K562 (cell line): ENCODE data around the gene FKRP. TPM values are rescaled to one million over a fixed set of nuclear protein-coding genes. Genes with fewer than 3 reads are reported as not detected.
A peak's percentile ranks its signal among the peaks of the same experiment; 100 is the strongest.

ENCODE experiments used
- BRD9 ChIP-seq: fragments of 450-650 bp; IDR thresholded peaks from 2 replicates; pipeline ENCODE4 v1.6.1; 2018; ENCODE audit warnings: low read depth; ENCODE audit not compliant: partially characterized antibody
- CHCHD3 ChIP-seq: fragments of 250-450 bp; sonication (Bioruptor Pico); IDR thresholded peaks from 2 replicates; pipeline ENCODE4 v2.1.2; 2022; ENCODE audit warnings: mild to moderate bottlenecking
- CREBBP ChIP-seq: IDR thresholded peaks from one replicate; pipeline ENCODE4 v1.6.1; 2012; ENCODE audit warnings: low read depth, mild to moderate bottlenecking, control low read depth, inconsistent platforms, low read length
- ETV1 ChIP-seq: fragments of 450-650 bp; conservative IDR thresholded peaks from 2 replicates; pipeline ENCODE4 v1.6.1; 2016; ENCODE audit warnings: missing genetic modification characterization, control low read depth, low read depth, missing compliant biosample characterization
- HNRNPL ChIP-seq: fragments of 200-400 bp; formaldehyde crosslinking; IDR thresholded peaks from 2 replicates; pipeline ENCODE4 v1.6.1; 2017; ENCODE audit warnings: low read depth, mild to moderate bottlenecking, low read length
- IRF2 ChIP-seq: sonication (generic); formaldehyde crosslinking; IDR thresholded peaks from 2 replicates; pipeline ENCODE4 v1.8.1; 2022; ENCODE audit warnings: mild to moderate bottlenecking, missing genetic modification reagents
- MCM2 ChIP-seq: fragments of 450-650 bp; IDR thresholded peaks from 2 replicates; pipeline ENCODE4 v1.6.1; 2017; ENCODE audit warnings: low read depth, mild to moderate bottlenecking
- NFE2 ChIP-seq: IDR thresholded peaks from 2 replicates; pipeline ENCODE4 v1.6.1; 2014; ENCODE audit warnings: antibody characterized with exemption, low read depth
- POLR2B ChIP-seq: fragments of 450-650 bp; IDR thresholded peaks from 2 replicates; pipeline ENCODE4 v1.6.1; 2018; ENCODE audit warnings: low read depth; ENCODE audit not compliant: partially characterized antibody
- POLR2G ChIP-seq: fragments of 200-400 bp; formaldehyde crosslinking; IDR thresholded peaks from 2 replicates; pipeline ENCODE4 v1.6.1; 2017; ENCODE audit warnings: low read depth, mild to moderate bottlenecking, antibody characterized with exemption, low read length, moderate library complexity
- PTBP1 ChIP-seq: fragments of 200-400 bp; formaldehyde crosslinking; IDR thresholded peaks from 2 replicates; pipeline ENCODE4 v1.6.1; 2017; ENCODE audit warnings: low read depth, low read length
- SMAD4 ChIP-seq: fragments of 250-450 bp; sonication (Bioruptor Pico); conservative IDR thresholded peaks from 2 replicates; pipeline ENCODE4 v1.8.0; 2021; ENCODE audit warnings: inconsistent platforms, mild to moderate bottlenecking, moderate library complexity
- ZNF41 ChIP-seq: fragments of 250-450 bp; sonication (Bioruptor Pico); conservative IDR thresholded peaks from 2 replicates; pipeline ENCODE4 v1.4.0; 2020; ENCODE audit warnings: mild to moderate bottlenecking
- polyA plus RNA-seq, 8 experiments: library from polyadenylated mRNA; depleted of rRNA in 4 of 8; stranded (reverse) in 5 of 8; unstranded in 3 of 8; fragments of >200 nt; fragmentation: Nextera tagmentation in 2 of 8; fragmentation: Illumina TruSeq in 1 of 8; extraction: Ambion mirVana in 2 of 8; extraction: Trizol in 1 of 8; gene quantifications; 2 replicates each; pipeline versions ENCODE4 v1.2.1 to v1.2.3, GENCODE V29; 2011 to 2014; ENCODE audit warnings: inconsistent platforms in 1 of 8, missing spikeins in 1 of 8
- total RNA-seq, 7 experiments: library from RNA; depleted of rRNA in 6 of 7; stranded (reverse); fragments of >200 nt in 6 of 7; fragmentation: Illumina TruSeq in 2 of 7; extraction: Trizol in 2 of 7; gene quantifications; 2 replicates each; pipeline versions ENCODE4 v1.2.1 to v1.2.3, GENCODE V29; 2011 to 2021; ENCODE audit warnings: low replicate concordance in 1 of 7
- TF ChIP-seq, protein P1 (sequence below): IDR thresholded peaks from 2 replicates; pipeline ENCODE4 v1.6.1; 2011; ENCODE audit warnings: borderline replicate concordance, low read depth, mild to moderate bottlenecking, moderate library complexity, low read length; ENCODE audit not compliant: insufficient read depth, poor library complexity, severe bottlenecking
- TF ChIP-seq, protein P2 (sequence below): fragments of 250-450 bp; sonication (Bioruptor Pico); IDR thresholded peaks from 2 replicates; pipeline ENCODE4 v1.9.0; 2021; ENCODE audit warnings: mild to moderate bottlenecking, inconsistent platforms
- TF ChIP-seq, protein P3 (sequence below), 2 experiments: fragments of 200-800 bp in 1 of 2; sonication (Bioruptor generic) in 1 of 2; sonication (generic) in 1 of 2; formaldehyde crosslinking in 1 of 2; IDR thresholded peaks in 1 of 2; conservative IDR thresholded peaks in 1 of 2; 2 replicates each; pipeline versions ENCODE4 v1.5.0 to v1.6.1; 2016 to 2020; ENCODE audit warnings: missing compliant biosample characterization in 1 of 2, missing genetic modification characterization in 1 of 2, missing genetic modification reagents in 1 of 2
- TF ChIP-seq, protein P4 (sequence below): fragments of 250-450 bp; sonication (Bioruptor Pico); IDR thresholded peaks from 2 replicates; pipeline ENCODE4 v1.4.0; 2020

FKRP gene
- total and polyA plus RNA-seq, 9 of the 15 experiments (the other 6 are each of a cell fraction or from before 2014, with no cell fraction given), result 0.68 to 16.1 (median 6.5) TPM

DNA sequence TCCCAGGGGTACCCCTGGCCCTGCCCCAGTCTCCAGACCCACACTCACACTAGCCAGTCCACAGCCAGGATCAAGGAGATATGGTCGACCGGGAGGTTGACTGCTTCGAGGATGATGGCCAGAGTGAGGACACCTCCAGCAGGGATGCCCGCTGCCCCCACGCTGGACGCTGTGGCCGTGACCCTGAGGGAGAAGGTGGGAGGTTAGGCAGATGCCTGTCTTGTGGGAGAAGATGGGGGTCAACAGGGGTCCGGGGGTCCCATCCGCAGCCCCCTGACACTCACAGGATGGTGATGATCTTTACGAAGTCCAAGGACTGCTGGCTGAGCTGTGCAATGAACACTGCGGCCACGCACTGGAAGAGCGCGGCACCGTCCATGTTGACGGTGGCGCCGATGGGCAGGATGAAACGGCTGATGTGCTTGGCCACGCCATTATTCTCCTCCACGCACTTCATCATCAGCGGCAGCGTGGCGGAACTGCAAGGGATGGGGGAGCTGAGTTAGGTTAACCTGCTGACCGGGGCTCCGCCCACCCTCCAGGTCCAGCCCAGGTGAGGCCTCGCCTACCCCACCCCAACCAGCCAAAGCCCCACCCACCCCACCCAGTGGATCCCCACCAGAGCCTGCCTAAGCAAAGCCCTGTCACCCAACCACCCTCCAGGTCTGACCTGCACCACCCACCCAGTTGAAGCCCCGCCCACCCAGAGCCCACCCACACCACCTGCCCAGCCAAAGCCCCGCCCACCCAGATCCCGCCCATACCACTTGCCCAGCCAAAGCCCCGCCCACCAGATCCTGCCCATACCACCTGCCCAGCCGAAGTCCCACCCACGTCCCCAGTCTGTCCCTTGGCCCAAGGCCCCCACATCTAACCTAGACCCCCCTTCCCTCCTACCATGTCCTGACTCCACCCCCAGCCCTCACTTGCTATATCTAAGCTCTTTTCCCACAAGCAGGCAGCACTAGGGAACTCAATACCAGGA, 31.4 kb downstream of the FKRP start (continued):
- TF ChIP-seq ZNF41 (no peak), POLR2G (peak; percentile 86), HNRNPL (no peak), NFE2 (no peak), MCM2 (no peak), CREBBP (no peak), ETV1 (tag) (no peak), PTBP1 (no peak), POLR2B (peak; percentile 74), SMAD4 (no peak), IRF2 (no peak), BRD9 (no peak), CHCHD3 (no peak)
- TF ChIP-seq, protein P1, sequence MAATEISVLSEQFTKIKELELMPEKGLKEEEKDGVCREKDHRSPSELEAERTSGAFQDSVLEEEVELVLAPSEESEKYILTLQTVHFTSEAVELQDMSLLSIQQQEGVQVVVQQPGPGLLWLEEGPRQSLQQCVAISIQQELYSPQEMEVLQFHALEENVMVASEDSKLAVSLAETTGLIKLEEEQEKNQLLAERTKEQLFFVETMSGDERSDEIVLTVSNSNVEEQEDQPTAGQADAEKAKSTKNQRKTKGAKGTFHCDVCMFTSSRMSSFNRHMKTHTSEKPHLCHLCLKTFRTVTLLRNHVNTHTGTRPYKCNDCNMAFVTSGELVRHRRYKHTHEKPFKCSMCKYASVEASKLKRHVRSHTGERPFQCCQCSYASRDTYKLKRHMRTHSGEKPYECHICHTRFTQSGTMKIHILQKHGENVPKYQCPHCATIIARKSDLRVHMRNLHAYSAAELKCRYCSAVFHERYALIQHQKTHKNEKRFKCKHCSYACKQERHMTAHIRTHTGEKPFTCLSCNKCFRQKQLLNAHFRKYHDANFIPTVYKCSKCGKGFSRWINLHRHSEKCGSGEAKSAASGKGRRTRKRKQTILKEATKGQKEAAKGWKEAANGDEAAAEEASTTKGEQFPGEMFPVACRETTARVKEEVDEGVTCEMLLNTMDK, result no peak
- TF ChIP-seq, protein P2, sequence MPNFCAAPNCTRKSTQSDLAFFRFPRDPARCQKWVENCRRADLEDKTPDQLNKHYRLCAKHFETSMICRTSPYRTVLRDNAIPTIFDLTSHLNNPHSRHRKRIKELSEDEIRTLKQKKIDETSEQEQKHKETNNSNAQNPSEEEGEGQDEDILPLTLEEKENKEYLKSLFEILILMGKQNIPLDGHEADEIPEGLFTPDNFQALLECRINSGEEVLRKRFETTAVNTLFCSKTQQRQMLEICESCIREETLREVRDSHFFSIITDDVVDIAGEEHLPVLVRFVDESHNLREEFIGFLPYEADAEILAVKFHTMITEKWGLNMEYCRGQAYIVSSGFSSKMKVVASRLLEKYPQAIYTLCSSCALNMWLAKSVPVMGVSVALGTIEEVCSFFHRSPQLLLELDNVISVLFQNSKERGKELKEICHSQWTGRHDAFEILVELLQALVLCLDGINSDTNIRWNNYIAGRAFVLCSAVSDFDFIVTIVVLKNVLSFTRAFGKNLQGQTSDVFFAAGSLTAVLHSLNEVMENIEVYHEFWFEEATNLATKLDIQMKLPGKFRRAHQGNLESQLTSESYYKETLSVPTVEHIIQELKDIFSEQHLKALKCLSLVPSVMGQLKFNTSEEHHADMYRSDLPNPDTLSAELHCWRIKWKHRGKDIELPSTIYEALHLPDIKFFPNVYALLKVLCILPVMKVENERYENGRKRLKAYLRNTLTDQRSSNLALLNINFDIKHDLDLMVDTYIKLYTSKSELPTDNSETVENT (CRISPR knock-in tag), result no peak
- TF ChIP-seq, protein P3, sequence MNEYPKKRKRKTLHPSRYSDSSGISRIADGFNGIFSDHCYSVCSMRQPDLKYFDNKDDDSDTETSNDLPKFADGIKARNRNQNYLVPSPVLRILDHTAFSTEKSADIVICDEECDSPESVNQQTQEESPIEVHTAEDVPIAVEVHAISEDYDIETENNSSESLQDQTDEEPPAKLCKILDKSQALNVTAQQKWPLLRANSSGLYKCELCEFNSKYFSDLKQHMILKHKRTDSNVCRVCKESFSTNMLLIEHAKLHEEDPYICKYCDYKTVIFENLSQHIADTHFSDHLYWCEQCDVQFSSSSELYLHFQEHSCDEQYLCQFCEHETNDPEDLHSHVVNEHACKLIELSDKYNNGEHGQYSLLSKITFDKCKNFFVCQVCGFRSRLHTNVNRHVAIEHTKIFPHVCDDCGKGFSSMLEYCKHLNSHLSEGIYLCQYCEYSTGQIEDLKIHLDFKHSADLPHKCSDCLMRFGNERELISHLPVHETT (CRISPR knock-in tag; conservative IDR thresholded peaks at IDR 0.05 in 1 of 2, IDR thresholded peaks at IDR 0.05 in 1 of 2), result no peak
- TF ChIP-seq, protein P4, sequence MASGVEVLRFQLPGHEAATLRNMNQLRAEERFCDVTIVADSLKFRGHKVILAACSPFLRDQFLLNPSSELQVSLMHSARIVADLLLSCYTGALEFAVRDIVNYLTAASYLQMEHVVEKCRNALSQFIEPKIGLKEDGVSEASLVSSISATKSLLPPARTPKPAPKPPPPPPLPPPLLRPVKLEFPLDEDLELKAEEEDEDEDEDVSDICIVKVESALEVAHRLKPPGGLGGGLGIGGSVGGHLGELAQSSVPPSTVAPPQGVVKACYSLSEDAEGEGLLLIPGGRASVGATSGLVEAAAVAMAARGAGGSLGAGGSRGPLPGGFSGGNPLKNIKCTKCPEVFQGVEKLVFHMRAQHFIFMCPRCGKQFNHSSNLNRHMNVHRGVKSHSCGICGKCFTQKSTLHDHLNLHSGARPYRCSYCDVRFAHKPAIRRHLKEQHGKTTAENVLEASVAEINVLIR (CRISPR knock-in tag), result no peak
